Anterior cingulate cortex (tissue), 58 donors: Measurements from ENCODE around the gene PCDHA5.
"Not testable (repeated sequence)": the region's sequence is repeated elsewhere in the genome, so short reads cannot be mapped to it uniquely, and the experiment has no call there.

Experiments used
- DNase-seq, 58 donors: peaks; one replicate each; lab custom pipeline; 2025; lab: John Stamatoyannopoulos, UW

PCDHA5 gene

GRCh38 chr5:140821375-140822280 is at the start of gene PCDHA5:
Gene PCDHA5 (plus strand): TSS chr5:140821613.
- peak in 3 of 58 donors; percentile 22 to 59 (median 23) for DNase-seq

- DNase-seq = no peak
Measured at GRCh38 chr5:140780512-140780911, 40.9 kb upstream of the PCDHA5 start.

GRCh38 chr5:140785905-140786686 is 35.3 kb upstream of the PCDHA5 start, which contains the start of gene PCDHA1:
Gene PCDHA1 (plus strand): TSS chr5:140786140.
- DNase-seq = no peak

GRCh38 chr5:140787422-140787821 is 34.0 kb upstream of the PCDHA5 start:
- not testable (repeated sequence) for DNase-seq

- not testable (repeated sequence) for DNase-seq
Measured at GRCh38 chr5:140787849-140788504, 33.4 kb upstream of the PCDHA5 start.

- DNase-seq = no peak
Measured at GRCh38 chr5:140791089-140791488, 30.3 kb upstream of the PCDHA5 start.

- DNase-seq = no peak
Measured at GRCh38 chr5:140794595-140795258, 26.7 kb upstream of the PCDHA5 start, which contains the start of gene PCDHA2. Gene PCDHA2 (plus strand): TSS chr5:140794852.

GRCh38 chr5:140795259-140795641 is 26.2 kb upstream of the PCDHA5 start:
- no peak for DNase-seq

- not testable (repeated sequence) for DNase-seq
Measured at GRCh38 chr5:140796072-140796717, 25.2 kb upstream of the PCDHA5 start.

- DNase-seq = no peak
Measured at GRCh38 chr5:140796718-140797095, 24.7 kb upstream of the PCDHA5 start.

- DNase-seq = peak in 1 of 58 donors; percentile 13
Measured at GRCh38 chr5:140800816-140801493, 20.5 kb upstream of the PCDHA5 start, which contains the start of gene PCDHA3. Gene PCDHA3 (plus strand): TSS chr5:140801057.

GRCh38 chr5:140801494-140801841 is 19.9 kb upstream of the PCDHA5 start:
- peak in 3 of 58 donors; percentile 8 to 25 (median 25) for DNase-seq

- DNase-seq = not testable (repeated sequence)
Measured at GRCh38 chr5:140802381-140802780, 19.0 kb upstream of the PCDHA5 start.

- no peak for DNase-seq
Measured at GRCh38 chr5:140802781-140803271, 18.6 kb upstream of the PCDHA5 start.

- DNase-seq = peak in 16 of 58 donors; percentile 1 to 57 (median 26)
Measured at GRCh38 chr5:140806834-140807775, 14.3 kb upstream of the PCDHA5 start, which contains the start of gene PCDHA4. Gene PCDHA4 (plus strand): TSS chr5:140807068.

GRCh38 chr5:140808241-140808888 is 13.0 kb upstream of the PCDHA5 start:
- DNase-seq = not testable (repeated sequence)

- no peak for DNase-seq
Measured at GRCh38 chr5:140808889-140809291, 12.5 kb upstream of the PCDHA5 start.
